Liver (tissue), 9 donors: ENCODE results near the gene ANTXR1. TPM values are rescaled to one million over a fixed set of nuclear protein-coding genes. Genes with fewer than 3 reads are reported as not detected.

Experiments used
- DNase-seq: peaks from one replicate; pipeline ENCODE4 v3.0.0-alpha.2; 2017; ENCODE audit warnings: low spot score
- H3K27ac ChIP-seq, 2 donors: one replicate each; pipeline ENCODE4 v1.7.0; 2013; ENCODE audit warnings: inconsistent platforms in 2 of 2, low read length in 2 of 2, control low read depth in 1 of 2, low read depth in 1 of 2, mild to moderate bottlenecking in 1 of 2
- H3K27me3 ChIP-seq, 4 donors: one replicate each; pipeline versions ENCODE4 v1.6.1 to v1.7.0; 2013; ENCODE audit warnings: low read length in 3 of 4, inconsistent platforms in 1 of 4, mild to moderate bottlenecking in 1 of 4, moderate library complexity in 1 of 4; ENCODE audit not compliant: control insufficient read depth in 4 of 4, insufficient read depth in 4 of 4
- H3K36me3 ChIP-seq, 4 donors: one replicate each; pipeline versions ENCODE4 v1.6.1 to v1.7.0; 2013; ENCODE audit warnings: low read length in 3 of 4, mild to moderate bottlenecking in 3 of 4, low read depth in 1 of 4, moderate library complexity in 1 of 4; ENCODE audit not compliant: control insufficient read depth in 4 of 4, insufficient read depth in 3 of 4
- H3K4me1 ChIP-seq, 4 donors: one replicate each; pipeline versions ENCODE4 v1.6.1 to v1.7.0; 2013; ENCODE audit warnings: low read length in 3 of 4, mild to moderate bottlenecking in 3 of 4, moderate library complexity in 1 of 4; ENCODE audit not compliant: control insufficient read depth in 4 of 4, insufficient read depth in 4 of 4
- H3K4me3 ChIP-seq, 3 donors: one replicate each; pipeline versions ENCODE4 v1.6.1 to v1.7.0; 2013; ENCODE audit warnings: low read length in 3 of 3, control low read depth in 1 of 3, low read depth in 1 of 3, mild to moderate bottlenecking in 1 of 3
- H3K9ac ChIP-seq, 2 donors: one replicate each; pipeline ENCODE4 v1.7.0; 2013; ENCODE audit warnings: low read length in 2 of 2, mild to moderate bottlenecking in 2 of 2, moderate library complexity in 2 of 2, control low read depth in 1 of 2, low read depth in 1 of 2
- H3K9me3 ChIP-seq, 4 donors: one replicate each; pipeline versions ENCODE4 v1.6.1 to v1.7.0; 2013; ENCODE audit warnings: low read length in 3 of 4; ENCODE audit not compliant: control insufficient read depth in 4 of 4
- CTCF ChIP-seq: fragments of 150-350 bp; IDR thresholded peaks from 2 replicates; pipeline ENCODE4 v1.5.1; 2017; ENCODE audit warnings: improper control_type of control experiment, low read depth, low read length; ENCODE audit not compliant: missing input control
- EGR1 ChIP-seq, 2 donors: IDR thresholded peaks; 2 replicates each; pipeline ENCODE4 v1.6.1; 2016 to 2018; ENCODE audit warnings: antibody characterized with exemption in 2 of 2, low read depth in 2 of 2
- FOXA1 ChIP-seq: IDR thresholded peaks from 2 replicates; pipeline ENCODE4 v1.6.1; 2016; ENCODE audit warnings: antibody characterized with exemption
- FOXA2 ChIP-seq: IDR thresholded peaks from 2 replicates; pipeline ENCODE4 v1.6.1; 2016; ENCODE audit warnings: antibody characterized with exemption
- GABPA ChIP-seq, 2 donors: IDR thresholded peaks in 1 of 2; conservative IDR thresholded peaks in 1 of 2; 2 replicates each; pipeline ENCODE4 v1.6.1; 2016; ENCODE audit warnings: antibody characterized with exemption in 2 of 2, mild to moderate bottlenecking in 1 of 2, moderate library complexity in 1 of 2
- HNF4A ChIP-seq, 2 donors: conservative IDR thresholded peaks; 2 replicates each; pipeline ENCODE4 v1.6.1; 2016; ENCODE audit warnings: antibody characterized with exemption in 2 of 2, mild to moderate bottlenecking in 2 of 2
- HNF4G ChIP-seq: IDR thresholded peaks from 2 replicates; pipeline ENCODE4 v1.6.1; 2016; ENCODE audit warnings: antibody characterized with exemption
- JUND ChIP-seq, 2 donors: IDR thresholded peaks; 2 replicates each; pipeline ENCODE4 v1.6.1; 2016; ENCODE audit warnings: antibody characterized with exemption in 2 of 2
- NR2F2 ChIP-seq: IDR thresholded peaks from 2 replicates; pipeline ENCODE4 v1.6.1; 2016; ENCODE audit warnings: antibody characterized with exemption
- RAD21 ChIP-seq, 2 donors: IDR thresholded peaks; 2 replicates each; pipeline ENCODE4 v1.6.1; 2016; ENCODE audit warnings: antibody characterized with exemption in 2 of 2, mild to moderate bottlenecking in 2 of 2
- REST ChIP-seq: IDR thresholded peaks from 2 replicates; pipeline ENCODE4 v1.6.1; 2016; ENCODE audit warnings: antibody characterized with exemption, mild to moderate bottlenecking
- SP1 ChIP-seq: IDR thresholded peaks from 2 replicates; pipeline ENCODE4 v1.6.1; 2018; ENCODE audit warnings: antibody characterized with exemption, mild to moderate bottlenecking
- TAF1 ChIP-seq: conservative IDR thresholded peaks from 2 replicates; pipeline ENCODE4 v1.6.1; 2016; ENCODE audit warnings: antibody characterized with exemption, mild to moderate bottlenecking
- WGBS: extraction: QIAGEN DNeasy Blood & Tissue Kit; methylation state at CpG from one replicate; pipeline ENCODE4 v1.1.7; 2013; 5-methylcytosine and 5-hydroxymethylcytosine counted together
- polyA plus RNA-seq, 2 donors: library from polyadenylated mRNA; stranded (reverse) in 1 of 2; unstranded in 1 of 2; fragments of 200-250 nt in 1 of 2; fragments of >200 nt in 1 of 2; fragmentation: Nextera tagmentation in 1 of 2; extraction: Ambion mirVana in 1 of 2; gene quantifications; one replicate each; pipeline versions ENCODE4 v1.2.1 to v1.2.3, GENCODE V29; 2013 to 2015
- total RNA-seq, 2 donors: library from RNA; depleted of rRNA; stranded (reverse); fragments of >200 nt; gene quantifications; one replicate each; pipeline ENCODE4 v1.2.3, GENCODE V29; 2014
- TF ChIP-seq, protein P1 (sequence below): IDR thresholded peaks from 2 replicates; pipeline ENCODE4 v1.6.1; 2016; ENCODE audit warnings: antibody characterized with exemption
- TF ChIP-seq, protein P2 (sequence below): IDR thresholded peaks from 2 replicates; pipeline ENCODE4 v1.6.1; 2016; ENCODE audit warnings: antibody characterized with exemption
- donor health status: healthy.
- donor health status: healthy.
- donor health status: healthy.
- donor health status: healthy.
- donor health status: healthy.

The ANTXR1 gene
- total and polyA plus RNA-seq, 4 donors, result 0.60 to 3.6 (median 1.8) TPM

DNA sequence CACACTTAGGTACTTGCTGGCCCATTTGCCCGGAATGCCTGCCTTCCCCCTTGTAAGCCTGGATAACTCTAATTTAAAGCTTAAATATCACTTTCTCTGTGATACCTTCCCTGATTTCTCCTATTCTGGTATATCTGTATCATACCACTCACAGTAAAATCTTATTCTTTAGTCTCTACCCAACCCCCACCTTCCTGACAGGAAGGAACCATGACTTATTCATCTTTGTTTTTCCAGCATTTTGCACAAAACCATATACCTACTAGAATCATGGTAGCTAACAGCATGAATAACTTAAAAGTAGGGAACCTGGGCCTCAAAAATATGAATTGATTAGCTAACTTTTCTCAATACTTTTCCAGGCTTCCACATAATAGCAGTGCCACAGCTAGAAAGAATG, 262.5 kb downstream of the ANTXR1 start:
- 89% methylated on average over 1 of the region's 1 CpG for WGBS
- Histone ChIP-seq H3K27ac (no peak overlapping the region), H3K36me3 (no peaks in the 10 kb centered on the region), H3K4me1 (peaks cover 0 to 4% (median 0%) of the 10 kb centered on the region in 4 donors), H3K9ac (no peak overlapping the region), H3K9me3 (no peaks in the 10 kb centered on the region), H3K27me3 (peaks cover 0 to 7% (median 0%) of the 10 kb centered on the region in 4 donors), H3K4me3 (no peak overlapping the region)
- no peak for DNase-seq
- TF ChIP-seq EGR1 (IDR thresholded peaks at IDR 0.05; ENCODE audit: low read depth in 2 of 2) (no peak), FOXA1 (no peak), FOXA2 (no peak), NR2F2 (no peak), SP1 (no peak), TAF1 (no peak), CTCF (no peak), GABPA (IDR thresholded peaks at IDR 0.05 in 1 of 2, conservative IDR thresholded peaks at IDR 0.05 in 1 of 2) (no peak)
- TF ChIP-seq, protein P1, sequence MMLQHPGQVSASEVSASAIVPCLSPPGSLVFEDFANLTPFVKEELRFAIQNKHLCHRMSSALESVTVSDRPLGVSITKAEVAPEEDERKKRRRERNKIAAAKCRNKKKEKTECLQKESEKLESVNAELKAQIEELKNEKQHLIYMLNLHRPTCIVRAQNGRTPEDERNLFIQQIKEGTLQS, result no peak
- TF ChIP-seq, protein P2, sequence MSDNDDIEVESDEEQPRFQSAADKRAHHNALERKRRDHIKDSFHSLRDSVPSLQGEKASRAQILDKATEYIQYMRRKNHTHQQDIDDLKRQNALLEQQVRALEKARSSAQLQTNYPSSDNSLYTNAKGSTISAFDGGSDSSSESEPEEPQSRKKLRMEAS, result no peak

- no peak for TF ChIP-seq JUND (IDR thresholded peaks at IDR 0.05)
- no peak for TF ChIP-seq HNF4G
- TF ChIP-seq EGR1 (IDR thresholded peaks at IDR 0.05; ENCODE audit: low read depth in 2 of 2), result no peak
- no peak for TF ChIP-seq NR2F2
- no peak for TF ChIP-seq SP1
- no peak for TF ChIP-seq CTCF
- no peak for TF ChIP-seq RAD21 (IDR thresholded peaks at IDR 0.05)
- TF ChIP-seq REST, result no peak
- TF ChIP-seq FOXA2, result no peak
- TF ChIP-seq TAF1, result no peak
- TF ChIP-seq HNF4A (conservative IDR thresholded peaks at IDR 0.05), result no peak
- no peak for TF ChIP-seq GABPA (IDR thresholded peaks at IDR 0.05 in 1 of 2, conservative IDR thresholded peaks at IDR 0.05 in 1 of 2)
- no peak for TF ChIP-seq FOXA1
- H3K9ac ChIP-seq, result no peak overlapping the region
- no peaks in the 10 kb centered on the region for H3K4me1 ChIP-seq
- peaks cover 0 to 7% (median 0%) of the 10 kb centered on the region in 4 donors for H3K27me3 ChIP-seq
- DNase-seq, result no peak
- no peak overlapping the region for H3K27ac ChIP-seq
- 70% methylated on average over 5 of the region's 5 CpGs for WGBS
- H3K36me3 ChIP-seq, result no peaks in the 10 kb centered on the region
- no peaks in the 10 kb centered on the region for H3K9me3 ChIP-seq
- H3K4me3 ChIP-seq, result no peak overlapping the region
Measured at GRCh38 chr2:69278366-69278765, 265.4 kb downstream of the ANTXR1 start.
